Measurements from ENCODE around the gene MEGF11.
"Not testable (repeated sequence)": the region's sequence is repeated elsewhere in the genome, so short reads cannot be mapped to it uniquely, and the experiment has no call there.

- TF ChIP-seq CTCF (IDR thresholded peaks at IDR 0.05; ENCODE audit: low read depth, low read length); EZH2phosphoT487 (IDR thresholded peaks at IDR 0.05; ENCODE audit: low read depth): not testable (repeated sequence)
These were observed 381.0 kb downstream of the MEGF11 start for GRCh38 chr15:65872596-65872995.

Data from OCI-LY3 (cell line).